Activated naive CD8-positive, alpha-beta T cell treated with anti-CD3 and anti-CD28 coated beads, Interleukin-2, amount 50 U/mL, for 16 hours (primary cell): ENCODE data around the gene PODN.

Experiments used
- DNase-seq: peaks from one replicate; pipeline ENCODE4 v3.0.0-alpha.2; 2020; ENCODE audit warnings: low read depth, low spot score

The PODN gene

GRCh38 chr1:53074313-53075154, 12.5 kb downstream of the PODN start:
- no peak for DNase-seq

- no peak for DNase-seq
Measured at GRCh38 chr1:53075206-53075605, 13.2 kb downstream of the PODN start.

- DNase-seq, result no peak
Measured at GRCh38 chr1:53075761-53076163, 13.7 kb downstream of the PODN start.

- no peak for DNase-seq
Measured at GRCh38 chr1:53076165-53076564, 14.2 kb downstream of the PODN start.

GRCh38 chr1:53076721-53077598, 14.9 kb downstream of the PODN start:
- no peak for DNase-seq

GRCh38 chr1:53077599-53077965, 15.6 kb downstream of the PODN start:
- DNase-seq, result no peak

GRCh38 chr1:53078333-53079101, 16.5 kb downstream of the PODN start:
- DNase-seq, result no peak

GRCh38 chr1:53079251-53079650, 17.2 kb downstream of the PODN start:
- no peak for DNase-seq

GRCh38 chr1:53080041-53080440, 18.0 kb downstream of the PODN start:
- no peak for DNase-seq

- DNase-seq, result no peak
Measured at GRCh38 chr1:53080769-53081168, 18.8 kb downstream of the PODN start.

GRCh38 chr1:53081384-53082066, 19.5 kb downstream of the PODN start:
- DNase-seq, result no peak

GRCh38 chr1:53082826-53083455, 20.9 kb downstream of the PODN start:
- DNase-seq, result no peak

GRCh38 chr1:53083636-53084588, 21.9 kb downstream of the PODN start:
- no peak for DNase-seq

- no peak for DNase-seq
Measured at GRCh38 chr1:53084589-53084971, 22.6 kb downstream of the PODN start.

GRCh38 chr1:53085405-53085804, 23.4 kb downstream of the PODN start:
- DNase-seq, result no peak

GRCh38 chr1:53086491-53087070, 24.6 kb downstream of the PODN start:
- DNase-seq, result no peak

GRCh38 chr1:53087332-53088285, 25.6 kb downstream of the PODN start:
- DNase-seq, result no peak

GRCh38 chr1:53088616-53089300, 26.7 kb downstream of the PODN start:
- DNase-seq, result no peak
